Measurements from ENCODE around the gene DNAH7. TPM values are rescaled to one million over a fixed set of nuclear protein-coding genes. Genes with fewer than 3 reads are reported as not detected.

The DNAH7 gene
- total and polyA plus RNA-seq, 9 of the 15 experiments (the other 6 are each of a cell fraction or from before 2014, with no cell fraction given): 0.03 to 0.42 (median 0.18) TPM

DNA sequence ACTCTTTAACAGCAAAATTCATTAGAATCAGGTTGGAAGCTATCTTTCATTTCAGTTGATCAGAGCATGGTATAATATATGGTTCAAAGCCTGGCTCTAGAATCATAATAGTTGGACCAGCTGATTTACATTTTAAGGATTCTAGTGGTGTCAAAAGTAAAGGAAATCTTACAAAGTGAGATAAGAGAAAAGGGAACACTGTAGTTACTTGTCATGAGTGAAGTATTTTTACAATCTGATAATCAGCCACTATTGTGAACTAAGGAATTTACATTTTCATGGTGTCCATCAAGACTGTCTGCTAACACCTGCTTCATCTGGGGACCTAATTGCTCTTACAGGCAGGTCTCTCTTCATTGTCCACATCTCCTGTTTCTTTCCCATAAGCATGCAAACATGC is 250.5 kb downstream of the DNAH7 start:
- Histone ChIP-seq H3K4me2 (ENCODE audit: insufficient read depth, low read length) (no peak overlapping the region), H3K4me3 (no peak overlapping the region), H3K27me3 (ENCODE audit: control insufficient read depth in 2 of 2, insufficient read depth in 2 of 2, low read length in 2 of 2) (no peaks in the 10 kb centered on the region), H3K9me3 (replicated peaks; ENCODE audit: control insufficient read depth, insufficient read depth, low read depth, low read length) (no peaks in the 10 kb centered on the region), H3K9me1 (ENCODE audit: control insufficient read depth, insufficient read depth, low read length) (no peaks in the 10 kb centered on the region), H2AFZ (ENCODE audit: low read depth, low read length) (no peak overlapping the region), H3K79me2 (ENCODE audit: control insufficient read depth, insufficient read depth, low read length) (no peaks in the 10 kb centered on the region), H3K4me1 (replicated peaks in 1 of 2; ENCODE audit: control insufficient read depth in 2 of 2, insufficient read depth in 2 of 2, low read length in 2 of 2) (no peaks in the 10 kb centered on the region), H4K20me1 (replicated peaks; ENCODE audit: control insufficient read depth, insufficient read depth, low read length) (no peaks in the 10 kb centered on the region), H3K9ac (ENCODE audit: insufficient read depth in 1 of 2, low read depth in 2 of 2, low read length in 2 of 2) (no peak overlapping the region), H3K36me3 (ENCODE audit: control insufficient read depth, insufficient read depth, low read length) (no peaks in the 10 kb centered on the region), H3K27ac (ENCODE audit: extremely low read depth, low read depth, low read length) (no peak overlapping the region)
- ChIA-PET POLR2A (no interaction called here), CTCF (ENCODE audit: low intra/inter-chr PET ratio) (no interaction called here)
- intact Hi-C loops (cut with micrococcal nuclease): no loop called here
- BruUV-seq (replicated peaks): no TSS peak
- in situ Hi-C loops (cut with MboI): no loop called here
- DNase-seq (ENCODE audit: extremely low read depth in 1 of 4, low spot score in 3 of 4): no peak
- no peak for TF ChIP-seq GATAD2B (IDR thresholded peaks at IDR 0.05; ENCODE audit: borderline replicate concordance)
- no peak for TF ChIP-seq NFIX (CRISPR knock-in tag; IDR thresholded peaks at IDR 0.05; ENCODE audit: low read depth)
- TF ChIP-seq ZNF717 (CRISPR knock-in tag; IDR thresholded peaks at IDR 0.05): no peak
- TF ChIP-seq SP2 (IDR thresholded peaks at IDR 0.05; ENCODE audit: extremely low read depth, low read depth, low read length, poor library complexity, severe bottlenecking): no peak
- TF ChIP-seq FOXJ3 (CRISPR knock-in tag; IDR thresholded peaks at IDR 0.05): no peak
- no peak for TF ChIP-seq ARID3B (CRISPR knock-in tag; IDR thresholded peaks at IDR 0.05; ENCODE audit: borderline replicate concordance)
- no peak for TF ChIP-seq ELF2 (CRISPR knock-in tag; IDR thresholded peaks at IDR 0.05)
- no peak for ATAC-seq
- no peak for FAIRE-seq

All from K562 (cell line).